SK-N-SH (cell line): ENCODE measurements around the gene PRR20G. TPM values are rescaled to one million over a fixed set of nuclear protein-coding genes. Genes with fewer than 3 reads are reported as not detected.

ENCODE experiments used
- CTCF ChIA-PET: fragments of 300-600, 350-600 bp; formaldehyde crosslinking; extraction: SDS; loops from one replicate; lab custom pipeline; 2021; lab: Yijun Ruan, JAX
- POLR2A ChIA-PET: fragments of 350-600 bp; sonication (Branson Sonifier 250); formaldehyde crosslinking; extraction: SDS; loops from one replicate; lab custom pipeline; 2020; ENCODE audit warnings: antibody characterized with exemption, inconsistent platforms; lab: Yijun Ruan, JAX
- DNase-seq: peaks from one replicate; pipeline ENCODE4 v3.0.0; 2012
- H2AFZ ChIP-seq: fragments of 200-600 bp; sonication (generic); 2 replicates; pipeline ENCODE4 v1.8.1; 2016; ENCODE audit warnings: antibody characterized with exemption, mild to moderate bottlenecking, low read depth
- H3F3A ChIP-seq: fragments of 200-600 bp; sonication (generic); replicated peaks from 2 replicates; pipeline ENCODE3; 2016; ENCODE audit warnings: antibody characterized with exemption, mild to moderate bottlenecking; ENCODE audit not compliant: insufficient read depth
- H3K27ac ChIP-seq, 2 experiments: fragments of 200-500 bp in 1 of 2; fragments of 200-600 bp in 1 of 2; sonication (Bioruptor generic) in 1 of 2; sonication (generic), shearing (Covaris generic) in 1 of 2; 2 replicates each; pipeline versions ENCODE4 v1.5.1 to v1.6.1; 2014 to 2016; ENCODE audit warnings: low read depth in 2 of 2, inconsistent platforms in 1 of 2, low read length in 1 of 2, mild to moderate bottlenecking in 1 of 2, mixed read lengths in 1 of 2
- H3K27me3 ChIP-seq: fragments of 200-600 bp; sonication (generic), shearing (Covaris generic); 2 replicates; pipeline ENCODE4 v1.6.1; 2016; ENCODE audit warnings: mixed run types; ENCODE audit not compliant: insufficient read depth
- H3K36me3 ChIP-seq, 2 experiments: fragments of 200-500 bp in 1 of 2; fragments of 200-600 bp in 1 of 2; sonication (Bioruptor generic) in 1 of 2; sonication (generic) in 1 of 2; replicated peaks in 1 of 2; 2 replicates each; pipeline versions ENCODE3 to v1.5.1; 2014 to 2016; ENCODE audit warnings: low read length in 1 of 2, mild to moderate bottlenecking in 1 of 2; ENCODE audit not compliant: insufficient read depth in 2 of 2, control insufficient read depth in 1 of 2
- H3K4me1 ChIP-seq, 2 experiments: fragments of 200-500 bp in 1 of 2; fragments of 200-600 bp in 1 of 2; sonication (Bioruptor generic) in 1 of 2; sonication (generic), shearing (Covaris generic) in 1 of 2; 2 replicates each; pipeline versions ENCODE4 v1.5.1 to v1.6.1; 2014 to 2016; ENCODE audit warnings: low read depth in 1 of 2, low read length in 1 of 2, mixed run types in 1 of 2; ENCODE audit not compliant: insufficient read depth in 2 of 2, control insufficient read depth in 1 of 2
- H3K4me2 ChIP-seq: fragments of 200-600 bp; sonication (generic), shearing (Covaris generic); 2 replicates; pipeline ENCODE4 v1.6.1; 2017; ENCODE audit warnings: mixed run types
- H3K4me3 ChIP-seq, 2 experiments: fragments of 200-500 bp in 1 of 2; fragments of 200-600 bp in 1 of 2; sonication (Bioruptor generic) in 1 of 2; sonication (generic), shearing (Covaris generic) in 1 of 2; 2 replicates each; pipeline versions ENCODE4 v1.5.1 to v1.8.1; 2014 to 2016; ENCODE audit warnings: low read depth in 2 of 2, inconsistent platforms in 1 of 2, low read length in 1 of 2, mild to moderate bottlenecking in 1 of 2, mixed read lengths in 1 of 2, moderate library complexity in 1 of 2
- H3K79me2 ChIP-seq: fragments of 200-600 bp; sonication (generic); 2 replicates; pipeline ENCODE4 v1.8.1; 2017; ENCODE audit warnings: mild to moderate bottlenecking; ENCODE audit not compliant: insufficient read depth
- H3K9ac ChIP-seq: fragments of 200-600 bp; sonication (generic); 2 replicates; pipeline ENCODE4 v1.6.1; 2017; ENCODE audit warnings: mixed run types
- H3K9me2 ChIP-seq: fragments of 200-600 bp; sonication (generic); 2 replicates; pipeline ENCODE4 v1.6.1; 2017; ENCODE audit warnings: mixed run types
- H3K9me3 ChIP-seq: fragments of 200-600 bp; sonication (generic); 2 replicates; pipeline ENCODE4 v1.6.1; 2017; ENCODE audit warnings: mixed run types, mild to moderate bottlenecking, moderate library complexity
- H4K20me1 ChIP-seq: fragments of 200-600 bp; sonication (generic); 2 replicates; pipeline ENCODE4 v1.6.1; 2017; ENCODE audit warnings: mild to moderate bottlenecking, mixed run types; ENCODE audit not compliant: insufficient read depth
- CHD2 ChIP-seq: fragments of 150-350 bp; IDR thresholded peaks from 2 replicates; pipeline ENCODE4 v1.6.1; 2018; ENCODE audit warnings: low read length; ENCODE audit not compliant: partially characterized antibody
- ELF1 ChIP-seq: IDR thresholded peaks from 2 replicates; pipeline ENCODE4 v1.4.0; 2012
- FOSL2 ChIP-seq: IDR thresholded peaks from 2 replicates; pipeline ENCODE4 v1.4.0; 2012; ENCODE audit warnings: low read depth, mild to moderate bottlenecking, moderate library complexity, borderline replicate concordance
- MAX ChIP-seq: IDR thresholded peaks from 2 replicates; pipeline ENCODE4 v1.4.0; 2012; ENCODE audit warnings: low read depth
- POLR2AphosphoS5 ChIP-seq: IDR thresholded peaks from 2 replicates; pipeline ENCODE4 v1.6.1; 2012; ENCODE audit warnings: low read depth, low read length
- RCOR1 ChIP-seq: fragments of 150-350 bp; IDR thresholded peaks from 2 replicates; pipeline ENCODE4 v1.6.1; 2017; ENCODE audit warnings: antibody characterized with exemption, low read length
- REST ChIP-seq: IDR thresholded peaks from 2 replicates; pipeline ENCODE4 v1.6.1; 2012; ENCODE audit warnings: mild to moderate bottlenecking, low read depth, low read length, moderate library complexity
- RFX5 ChIP-seq: IDR thresholded peaks from 2 replicates; pipeline ENCODE4 v1.6.1; 2012; ENCODE audit warnings: mild to moderate bottlenecking, improper control_type of control experiment, low read length
- RXRA ChIP-seq: IDR thresholded peaks from 2 replicates; pipeline ENCODE4 v1.4.0; 2012; ENCODE audit warnings: low read depth, mild to moderate bottlenecking, borderline replicate concordance
- SIN3A ChIP-seq: IDR thresholded peaks from 2 replicates; pipeline ENCODE4 v1.6.1; 2012; ENCODE audit warnings: low read depth, mild to moderate bottlenecking, low read length, moderate library complexity, borderline replicate concordance
- USF1 ChIP-seq: IDR thresholded peaks from 2 replicates; pipeline ENCODE4 v1.4.0; 2012; ENCODE audit warnings: low read depth, borderline replicate concordance
- ZBTB33 ChIP-seq: IDR thresholded peaks from 2 replicates; pipeline ENCODE4 v1.4.0; 2012; ENCODE audit warnings: low read depth, borderline replicate concordance
- WGBS: methylation state at CpG from one replicate; pipeline ENCODE4 v1.1.6; 2017; ENCODE audit warnings: low lambda C conversion rate; 5-methylcytosine and 5-hydroxymethylcytosine counted together
- polyA plus RNA-seq, 3 experiments: library from polyadenylated mRNA; depleted of rRNA; stranded (reverse); fragments of >200 nt; gene quantifications; 2 replicates each; pipeline ENCODE4 v1.2.3, GENCODE V29; 2012

Gene PRR20G
- polyA plus RNA-seq, 1 of the 3 experiments (the other 2 are of a cell fraction), result not detected

GRCh38 chr3:127259882-127260281, 28.0 kb downstream of the PRR20G start:
- DNase-seq, result no peak
- no peaks in the 10 kb centered on the region for H3K9me2 ChIP-seq
- CTCF ChIA-PET, result no interaction called here
- TF ChIP-seq SIN3A (no peak), POLR2AphosphoS5 (no peak), ZBTB33 (no peak)
- TF ChIP-seq, all 33 proteins: peak for 0
- Histone ChIP-seq H3F3A (no peaks in the 10 kb centered on the region), H3K27me3 (no peaks in the 10 kb centered on the region), H3K9me3 (no peaks in the 10 kb centered on the region), H4K20me1 (no peaks in the 10 kb centered on the region), H3K4me3 (no peak overlapping the region), H3K4me1 (peaks cover 4 to 14% of the 10 kb centered on the region in 2 experiments; a peak in 1 of 4 replicates), H2AFZ (no peak overlapping the region), H3K9ac (no peak overlapping the region), H3K4me2 (no peak overlapping the region), H3K36me3 (no peaks in the 10 kb centered on the region), H3K27ac (no peak overlapping the region), H3K79me2 (no peaks in the 10 kb centered on the region)
- WGBS, result 50% methylated on average over 4 of the region's 4 CpGs
- POLR2A ChIA-PET, result no interaction called here

GRCh38 chr3:127258733-127259132, 29.1 kb downstream of the PRR20G start:
- Histone ChIP-seq H3K9me2 (no peaks in the 10 kb centered on the region), H3K27me3 (no peaks in the 10 kb centered on the region), H3K4me1 (peaks cover 0 to 7% of the 10 kb centered on the region in 2 experiments; a peak in 1 of 4 replicates), H3K79me2 (no peaks in the 10 kb centered on the region), H4K20me1 (no peaks in the 10 kb centered on the region), H3K9ac (no peak overlapping the region), H3K9me3 (no peaks in the 10 kb centered on the region), H3K4me2 (no peak overlapping the region), H2AFZ (no peak overlapping the region)
- no peak for DNase-seq
- WGBS, result no CpG with 5 or more reads among the region's 2 CpGs
- TF ChIP-seq FOSL2 (no peak), USF1 (no peak), REST (no peak), ELF1 (no peak), MAX (no peak), RCOR1 (no peak), RXRA (no peak), RFX5 (no peak), CHD2 (no peak)
- TF ChIP-seq, all 33 proteins: peak for 0
- CTCF ChIA-PET, result interaction anchor here (1.1 kb wide), 1 partner anchor 256 kb away, joined by 3 read pairs; no protein-coding TSS in a partner anchor
- H3F3A ChIP-seq, result no peaks in the 10 kb centered on the region
- H3K27ac ChIP-seq, result no peak overlapping the region
- POLR2A ChIA-PET, result no interaction called here
- no peaks in the 10 kb centered on the region for H3K36me3 ChIP-seq
- no peak overlapping the region for H3K4me3 ChIP-seq
